Endothelial cell of umbilical vein (primary cell): Measurements from ENCODE around the gene RAB6B.
A peak's percentile ranks its signal among the peaks of the same experiment; 100 is the strongest.

Source experiments
- CTCF ChIP-seq, 2 donors: IDR thresholded peaks; 1 replicate in 1 of 2; 2 replicates in 1 of 2; pipeline ENCODE4 v1.5.1; 2011; ENCODE audit warnings: low read length in 2 of 2, mild to moderate bottlenecking in 2 of 2, moderate library complexity in 2 of 2, control low read depth in 1 of 2, inconsistent platforms in 1 of 2, low read depth in 1 of 2; ENCODE audit not compliant: insufficient read depth in 1 of 2; ENCODE audit errors: extremely low read depth in 1 of 2
- EZH2 ChIP-seq: IDR thresholded peaks from 2 replicates; pipeline ENCODE4 v1.6.1; 2012; ENCODE audit warnings: borderline replicate concordance, low read depth, mild to moderate bottlenecking, moderate library complexity, low read length, inconsistent platforms; ENCODE audit not compliant: severe bottlenecking
- FOS ChIP-seq: IDR thresholded peaks from 2 replicates; pipeline ENCODE4 v1.6.1; 2011; ENCODE audit warnings: mild to moderate bottlenecking, low read length, moderate library complexity, borderline replicate concordance; ENCODE audit not compliant: insufficient read depth
- GATA2 ChIP-seq: IDR thresholded peaks from 2 replicates; pipeline ENCODE4 v1.7.0; 2011; ENCODE audit warnings: low read depth, mild to moderate bottlenecking, moderate library complexity, mixed read lengths, low read length; ENCODE audit not compliant: insufficient read length, insufficient read depth
- JUN ChIP-seq: IDR thresholded peaks from 2 replicates; pipeline ENCODE4 v1.6.1; 2011; ENCODE audit warnings: borderline replicate concordance, low read depth; ENCODE audit not compliant: insufficient read length, insufficient read depth
- MAX ChIP-seq: IDR thresholded peaks from 2 replicates; pipeline ENCODE4 v1.6.1; 2011; ENCODE audit not compliant: insufficient read depth, insufficient read length
- MYC ChIP-seq: IDR thresholded peaks from one replicate; pipeline ENCODE4 v1.6.1; 2011; ENCODE audit warnings: mild to moderate bottlenecking, low read depth, low read length
- POLR2A ChIP-seq: IDR thresholded peaks from 2 replicates; pipeline ENCODE4 v1.6.1; 2012; ENCODE audit warnings: low read depth, mild to moderate bottlenecking, control low read depth, low read length
- POLR2AphosphoS5 ChIP-seq: IDR thresholded peaks from 2 replicates; pipeline ENCODE4 v1.6.1; 2012; ENCODE audit warnings: low read depth, mild to moderate bottlenecking, control low read depth, low read length, moderate library complexity; ENCODE audit not compliant: insufficient read depth

GRCh38 chr3:133874761-133875438, 20.8 kb downstream of the RAB6B start:
- TF ChIP-seq POLR2A (no peak), CTCF (IDR thresholded peaks at IDR 0.05; ENCODE audit: extremely low read depth in 1 of 2, insufficient read depth in 1 of 2, low read depth in 1 of 2, low read length in 2 of 2) (no peak), POLR2AphosphoS5 (no peak), EZH2 (no peak), FOS (peak; percentile 29), MAX (no peak), GATA2 (no peak), MYC (no peak), JUN (no peak)
